Measurements from ENCODE around the gene CFAP45. TPM values are rescaled to one million over a fixed set of nuclear protein-coding genes. Genes with fewer than 3 reads are reported as not detected.

CFAP45 gene
- polyA plus RNA-seq, 2 of the 4 experiments (the other 2 are of a cell fraction): 0.67 to 0.89 TPM

DNA sequence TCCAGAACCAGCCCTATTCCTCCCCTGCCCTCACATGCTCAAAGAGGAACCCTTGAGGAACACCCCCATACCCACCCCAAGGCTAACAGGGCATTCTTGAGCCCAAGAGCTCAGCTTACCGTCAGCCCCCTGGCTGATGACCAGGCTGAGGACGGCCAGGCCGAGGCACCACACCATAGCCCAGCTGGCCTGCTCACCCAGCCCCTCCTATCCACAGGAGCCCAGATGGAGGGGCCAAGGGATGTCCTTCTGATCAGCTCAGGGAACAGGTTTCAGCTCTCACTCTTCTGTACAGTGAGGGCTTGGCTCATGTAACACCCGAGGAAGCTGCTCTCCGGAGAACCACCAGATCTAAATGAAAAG, 43.3 kb upstream of the CFAP45 start (continued):
- TF ChIP-seq, protein P1, sequence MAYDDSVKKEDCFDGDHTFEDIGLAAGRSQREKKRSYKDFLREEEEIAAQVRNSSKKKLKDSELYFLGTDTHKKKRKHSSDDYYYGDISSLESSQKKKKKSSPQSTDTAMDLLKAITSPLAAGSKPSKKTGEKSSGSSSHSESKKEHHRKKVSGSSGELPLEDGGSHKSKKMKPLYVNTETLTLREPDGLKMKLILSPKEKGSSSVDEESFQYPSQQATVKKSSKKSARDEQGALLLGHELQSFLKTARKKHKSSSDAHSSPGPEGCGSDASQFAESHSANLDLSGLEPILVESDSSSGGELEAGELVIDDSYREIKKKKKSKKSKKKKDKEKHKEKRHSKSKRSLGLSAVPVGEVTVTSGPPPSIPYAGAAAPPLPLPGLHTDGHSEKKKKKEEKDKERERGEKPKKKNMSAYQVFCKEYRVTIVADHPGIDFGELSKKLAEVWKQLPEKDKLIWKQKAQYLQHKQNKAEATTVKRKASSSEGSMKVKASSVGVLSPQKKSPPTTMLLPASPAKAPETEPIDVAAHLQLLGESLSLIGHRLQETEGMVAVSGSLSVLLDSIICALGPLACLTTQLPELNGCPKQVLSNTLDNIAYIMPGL (CRISPR knock-in tag; IDR thresholded peaks at IDR 0.05; ENCODE audit: borderline replicate concordance): no peak
- no peak for TF ChIP-seq HOXA7 (CRISPR knock-in tag; IDR thresholded peaks at IDR 0.05)

DNA sequence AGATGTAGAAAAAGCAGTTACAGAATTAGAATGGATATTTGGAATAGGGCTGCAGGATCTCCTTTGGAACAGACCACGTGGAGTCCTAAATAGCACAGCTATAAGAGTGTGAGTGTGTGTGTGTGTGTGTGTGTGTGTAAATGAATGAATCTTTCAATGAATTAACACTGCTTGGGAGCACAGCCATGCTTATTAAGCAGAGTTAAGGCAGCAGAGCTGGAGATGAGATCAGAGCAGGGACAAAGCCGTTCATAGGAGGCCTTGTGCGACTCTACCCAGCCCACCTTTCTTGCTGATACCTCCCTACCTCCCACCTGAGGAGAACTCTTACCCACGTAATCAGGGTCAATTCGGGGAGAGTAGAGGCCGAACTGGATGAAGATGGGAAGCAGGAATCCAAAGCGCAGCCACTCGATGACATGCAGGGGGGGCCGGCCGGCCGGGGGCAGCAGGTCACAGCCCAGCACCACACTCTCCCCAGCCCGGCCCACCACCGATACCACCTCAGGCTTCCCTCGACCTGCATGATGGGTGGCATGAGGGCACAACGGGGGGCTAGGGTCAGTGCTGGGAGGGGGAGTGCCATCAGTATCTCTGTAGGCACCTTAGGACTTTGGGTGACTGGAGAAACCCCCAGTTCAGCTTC, 42.8 kb upstream of the CFAP45 start:
- ChIA-PET CTCF (interaction anchor here (0.6 to 2.8 kb wide), 2 partner anchors 51 to 64 kb away, joined by 4 to 29 read pairs; no protein-coding TSS in a partner anchor), POLR2A (no interaction called here)
- DNase-seq (ENCODE audit: low read depth in 1 of 2, low spot score in 1 of 2) (no peak), ATAC-seq (no peak), FAIRE-seq (no peak)
- no peaks in the 10 kb centered on the region for H3K9me3 ChIP-seq
- 65% methylated on average over 15 of the region's 15 CpGs for WGBS (ENCODE audit: missing lambda C conversion rate)
- no peak for TF ChIP-seq HOXB13 (CRISPR knock-in tag; IDR thresholded peaks at IDR 0.05; ENCODE audit: low read depth)
- TF ChIP-seq, protein P2, sequence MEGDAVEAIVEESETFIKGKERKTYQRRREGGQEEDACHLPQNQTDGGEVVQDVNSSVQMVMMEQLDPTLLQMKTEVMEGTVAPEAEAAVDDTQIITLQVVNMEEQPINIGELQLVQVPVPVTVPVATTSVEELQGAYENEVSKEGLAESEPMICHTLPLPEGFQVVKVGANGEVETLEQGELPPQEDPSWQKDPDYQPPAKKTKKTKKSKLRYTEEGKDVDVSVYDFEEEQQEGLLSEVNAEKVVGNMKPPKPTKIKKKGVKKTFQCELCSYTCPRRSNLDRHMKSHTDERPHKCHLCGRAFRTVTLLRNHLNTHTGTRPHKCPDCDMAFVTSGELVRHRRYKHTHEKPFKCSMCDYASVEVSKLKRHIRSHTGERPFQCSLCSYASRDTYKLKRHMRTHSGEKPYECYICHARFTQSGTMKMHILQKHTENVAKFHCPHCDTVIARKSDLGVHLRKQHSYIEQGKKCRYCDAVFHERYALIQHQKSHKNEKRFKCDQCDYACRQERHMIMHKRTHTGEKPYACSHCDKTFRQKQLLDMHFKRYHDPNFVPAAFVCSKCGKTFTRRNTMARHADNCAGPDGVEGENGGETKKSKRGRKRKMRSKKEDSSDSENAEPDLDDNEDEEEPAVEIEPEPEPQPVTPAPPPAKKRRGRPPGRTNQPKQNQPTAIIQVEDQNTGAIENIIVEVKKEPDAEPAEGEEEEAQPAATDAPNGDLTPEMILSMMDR (IDR thresholded peaks at IDR 0.05): no peak
- no peak for TF ChIP-seq SREBF2 (IDR thresholded peaks at IDR 0.05)
- no peak for TF ChIP-seq CBX8 (IDR thresholded peaks at IDR 0.05)
- TF ChIP-seq HES2 (IDR thresholded peaks at IDR 0.05): no peak
- no peak for TF ChIP-seq CBX2 (IDR thresholded peaks at IDR 0.05; ENCODE audit: borderline replicate concordance, low read depth)
- TF ChIP-seq JUN (IDR thresholded peaks at IDR 0.05): no peak
- no peak for TF ChIP-seq TFCP2L1 (CRISPR knock-in tag; IDR thresholded peaks at IDR 0.05)
- TF ChIP-seq BCL3 (IDR thresholded peaks at IDR 0.05): no peak
- no peak for TF ChIP-seq ZNF302 (CRISPR knock-in tag; IDR thresholded peaks at IDR 0.05)
- no peak for TF ChIP-seq NR3C1 (IDR thresholded peaks at IDR 0.05)
- TF ChIP-seq, protein P1 (CRISPR knock-in tag; IDR thresholded peaks at IDR 0.05; ENCODE audit: borderline replicate concordance): no peak
- no peak for TF ChIP-seq REST (IDR thresholded peaks at IDR 0.05)
- TF ChIP-seq, protein P3, sequence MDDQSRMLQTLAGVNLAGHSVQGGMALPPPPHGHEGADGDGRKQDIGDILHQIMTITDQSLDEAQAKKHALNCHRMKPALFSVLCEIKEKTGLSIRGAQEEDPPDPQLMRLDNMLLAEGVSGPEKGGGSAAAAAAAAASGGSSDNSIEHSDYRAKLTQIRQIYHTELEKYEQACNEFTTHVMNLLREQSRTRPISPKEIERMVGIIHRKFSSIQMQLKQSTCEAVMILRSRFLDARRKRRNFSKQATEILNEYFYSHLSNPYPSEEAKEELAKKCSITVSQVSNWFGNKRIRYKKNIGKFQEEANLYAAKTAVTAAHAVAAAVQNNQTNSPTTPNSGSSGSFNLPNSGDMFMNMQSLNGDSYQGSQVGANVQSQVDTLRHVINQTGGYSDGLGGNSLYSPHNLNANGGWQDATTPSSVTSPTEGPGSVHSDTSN (IDR thresholded peaks at IDR 0.05): no peak
- TF ChIP-seq RCOR1 (IDR thresholded peaks at IDR 0.05; ENCODE audit: low read depth, low read length): no peak
- no peak for TF ChIP-seq ESRRA (IDR thresholded peaks at IDR 0.05; ENCODE audit: borderline replicate concordance, low read length)
- no peak for TF ChIP-seq EP300 (IDR thresholded peaks at IDR 0.05)
- TF ChIP-seq SMC3 (IDR thresholded peaks at IDR 0.05): no peak
- no peak overlapping the region for H3K27ac ChIP-seq
- no peak overlapping the region for H3K4me2 ChIP-seq
- peaks cover 8% of the 10 kb centered on the region; the same call in 2 of the 3 replicates for H3K4me1 ChIP-seq
- H3K4me3 ChIP-seq: no peak overlapping the region
